ENCODE measurements around the gene C5AR2. TPM values are rescaled to one million over a fixed set of nuclear protein-coding genes. Genes with fewer than 3 reads are reported as not detected.

The C5AR2 gene
- total RNA-seq, 1 experiment from 2014 or later = not detected

- Histone ChIP-seq H3K9ac (ENCODE audit: extremely low read depth, insufficient read length, low read length) (no peak overlapping the region), H3K27me3 (ENCODE audit: insufficient read depth, low read length) (no peaks in the 10 kb centered on the region), H4K5ac (ENCODE audit: insufficient read length, low read depth, low read length) (no peak overlapping the region), H3K27ac (ENCODE audit: insufficient read length, low read depth, low read length) (no peak overlapping the region), H4K8ac (replicated peaks; ENCODE audit: insufficient read length, low read depth, low read length) (no peak overlapping the region), H3K56ac (ENCODE audit: insufficient read length, low read depth, low read length) (no peak overlapping the region), H3K23me2 (ENCODE audit: insufficient read length, low read depth, low read length, poor library complexity, severe bottlenecking) (no peaks in the 10 kb centered on the region), H2AK5ac (ENCODE audit: insufficient read length, low read length) (no peak overlapping the region), H3K14ac (ENCODE audit: insufficient read depth, low read length) (no peak overlapping the region), H2BK12ac (ENCODE audit: insufficient read length, low read depth, low read length) (no peak overlapping the region), H3K23ac (ENCODE audit: insufficient read length, low read depth, low read length) (no peak overlapping the region), H4K91ac (ENCODE audit: insufficient read length, low read depth, low read length) (no peak overlapping the region), H3K79me1 (ENCODE audit: insufficient read depth, low read depth, low read length, poor library complexity, severe bottlenecking) (no peaks in the 10 kb centered on the region), H2AFZ (ENCODE audit: low read length) (no peak overlapping the region), H2BK5ac (ENCODE audit: insufficient read length, low read length) (no peak overlapping the region), H3K4me1 (ENCODE audit: insufficient read depth, low read length) (no peaks in the 10 kb centered on the region), H3K4me2 (ENCODE audit: insufficient read depth, insufficient read length, low read length) (no peak overlapping the region), H3K9me3 (ENCODE audit: control insufficient read depth, low read depth, low read length) (no peaks in the 10 kb centered on the region), H2BK15ac (ENCODE audit: low read depth, low read length) (no peak overlapping the region), H3K4ac (ENCODE audit: low read depth, low read length) (no peak overlapping the region), H3K79me2 (ENCODE audit: insufficient read depth, low read length) (no peaks in the 10 kb centered on the region), H4K20me1 (ENCODE audit: control insufficient read depth, insufficient read depth, insufficient read length) (no peaks in the 10 kb centered on the region), H3K18ac (ENCODE audit: insufficient read length, low read depth, low read length) (no peak overlapping the region), H3T11ph (ENCODE audit: low read length) (no peak overlapping the region), H2BK120ac (ENCODE audit: low read depth, low read length, poor library complexity, severe bottlenecking) (no peak overlapping the region), H2BK20ac (ENCODE audit: low read depth, low read length, poor library complexity, severe bottlenecking) (no peak overlapping the region)
- H3K4me3 Mint-ChIP-seq = no peak overlapping the region
- no peak overlapping the region for H3K27ac Mint-ChIP-seq
- DNase-seq = no peak
- TF ChIP-seq, protein P1, sequence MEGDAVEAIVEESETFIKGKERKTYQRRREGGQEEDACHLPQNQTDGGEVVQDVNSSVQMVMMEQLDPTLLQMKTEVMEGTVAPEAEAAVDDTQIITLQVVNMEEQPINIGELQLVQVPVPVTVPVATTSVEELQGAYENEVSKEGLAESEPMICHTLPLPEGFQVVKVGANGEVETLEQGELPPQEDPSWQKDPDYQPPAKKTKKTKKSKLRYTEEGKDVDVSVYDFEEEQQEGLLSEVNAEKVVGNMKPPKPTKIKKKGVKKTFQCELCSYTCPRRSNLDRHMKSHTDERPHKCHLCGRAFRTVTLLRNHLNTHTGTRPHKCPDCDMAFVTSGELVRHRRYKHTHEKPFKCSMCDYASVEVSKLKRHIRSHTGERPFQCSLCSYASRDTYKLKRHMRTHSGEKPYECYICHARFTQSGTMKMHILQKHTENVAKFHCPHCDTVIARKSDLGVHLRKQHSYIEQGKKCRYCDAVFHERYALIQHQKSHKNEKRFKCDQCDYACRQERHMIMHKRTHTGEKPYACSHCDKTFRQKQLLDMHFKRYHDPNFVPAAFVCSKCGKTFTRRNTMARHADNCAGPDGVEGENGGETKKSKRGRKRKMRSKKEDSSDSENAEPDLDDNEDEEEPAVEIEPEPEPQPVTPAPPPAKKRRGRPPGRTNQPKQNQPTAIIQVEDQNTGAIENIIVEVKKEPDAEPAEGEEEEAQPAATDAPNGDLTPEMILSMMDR (conservative IDR thresholded peaks at IDR 0.05) = no peak
- no CpG with 5 or more reads among the region's 30 CpGs for WGBS (ENCODE audit: extremely low coverage, insufficient read length, low lambda C conversion rate)
- no peaks in the 10 kb centered on the region for H3K9me3 Mint-ChIP-seq
- peaks cover 28 to 82% (median 60%) of the 10 kb centered on the region in 3 experiments; a peak in 6 of 7 replicates for H3K36me3 Mint-ChIP-seq (ENCODE audit: insufficient read depth in 1 of 3, low read depth in 3 of 3)
- H3K4me1 Mint-ChIP-seq = no peaks in the 10 kb centered on the region
- H3K27me3 Mint-ChIP-seq (ENCODE audit: low read depth) = no peaks in the 10 kb centered on the region
Observed at GRCh38 chr19:47375694-47376588, 44.0 kb downstream of the C5AR2 start.

All from H9 (cell line).